GM23338 (cell line): ENCODE measurements around the gene NR2C1. TPM values are rescaled to one million over a fixed set of nuclear protein-coding genes. Genes with fewer than 3 reads are reported as not detected.

Source experiments
- ATAC-seq: fragments of 200-7000 bp; cut with Tn5 transposase; 3 replicates; pipeline ENCODE4 v1.9.1; 2020
- DNase-seq: peaks from one replicate; pipeline ENCODE4 v3.0.0-alpha.2; 2015; ENCODE audit warnings: low spot score
- H2AFZ ChIP-seq: fragments of 200-600 bp; sonication (generic); 2 replicates; pipeline ENCODE4 v1.8.0; 2016; ENCODE audit warnings: antibody characterized with exemption, mild to moderate bottlenecking, moderate library complexity
- H3F3A ChIP-seq: fragments of 200-600 bp; sonication (generic); replicated peaks from 2 replicates; pipeline ENCODE4 v1.8.0; 2017; ENCODE audit warnings: antibody characterized with exemption, mixed run types, low read depth
- H3K27ac ChIP-seq: fragments of 200-600 bp; sonication (generic); 2 replicates; pipeline ENCODE4 v1.6.1; 2016; ENCODE audit warnings: low read depth
- H3K27me3 ChIP-seq: fragments of 200-600 bp; sonication (generic); 2 replicates; pipeline ENCODE4 v1.8.0; 2016; ENCODE audit warnings: mild to moderate bottlenecking, mixed run types, moderate library complexity; ENCODE audit not compliant: insufficient read depth
- H3K36me3 ChIP-seq: fragments of 200-600 bp; sonication (generic); 2 replicates; pipeline ENCODE4 v1.8.0; 2016; ENCODE audit warnings: mild to moderate bottlenecking; ENCODE audit not compliant: insufficient read depth
- H3K4me1 ChIP-seq: fragments of 200-600 bp; sonication (generic); 2 replicates; pipeline ENCODE4 v1.8.0; 2016; ENCODE audit warnings: mild to moderate bottlenecking, moderate library complexity; ENCODE audit not compliant: insufficient read depth
- H3K4me2 ChIP-seq: fragments of 200-600 bp; sonication (generic); 2 replicates; pipeline ENCODE4 v1.7.1; 2017; ENCODE audit warnings: mixed run types
- H3K4me3 ChIP-seq: fragments of 200-600 bp; sonication (generic); 2 replicates; pipeline ENCODE4 v1.6.1; 2016; ENCODE audit warnings: mixed run types
- H3K79me2 ChIP-seq: fragments of 200-600 bp; sonication (generic); replicated peaks from 2 replicates; pipeline ENCODE4 v1.8.0; 2017; ENCODE audit warnings: mild to moderate bottlenecking; ENCODE audit not compliant: insufficient read depth
- H3K9me2 ChIP-seq: fragments of 200-600 bp; sonication (generic); 2 replicates; pipeline ENCODE4 v1.8.0; 2017; ENCODE audit not compliant: insufficient read depth
- H4K20me1 ChIP-seq: fragments of 200-600 bp; sonication (generic); replicated peaks from 2 replicates; pipeline ENCODE4 v1.8.0; 2017; ENCODE audit warnings: mild to moderate bottlenecking; ENCODE audit not compliant: insufficient read depth
- H3K27ac Mint-ChIP-seq: 2 replicates; pipeline ENCODE4 v1.8.0; 2020; ENCODE audit warnings: inconsistent platforms, mild to moderate bottlenecking, moderate library complexity, mixed read lengths
- H3K27me3 Mint-ChIP-seq: 3 replicates; pipeline ENCODE4 v1.8.0; 2022; ENCODE audit warnings: low read depth, mild to moderate bottlenecking, moderate library complexity, mixed read lengths, inconsistent platforms; ENCODE audit not compliant: insufficient read depth, poor library complexity
- H3K36me3 Mint-ChIP-seq: 3 replicates; pipeline ENCODE4 v1.8.0; 2021; ENCODE audit warnings: low read depth, mild to moderate bottlenecking, inconsistent platforms, moderate library complexity, mixed read lengths
- H3K4me1 Mint-ChIP-seq: 3 replicates; pipeline ENCODE4 v1.8.0; 2020; ENCODE audit warnings: mild to moderate bottlenecking, inconsistent platforms, mixed read lengths
- H3K4me3 Mint-ChIP-seq: 3 replicates; pipeline ENCODE4 v1.8.0; 2021; ENCODE audit warnings: moderate library complexity, mild to moderate bottlenecking, inconsistent platforms, mixed read lengths
- H3K9me3 Mint-ChIP-seq: 3 replicates; pipeline ENCODE4 v1.8.0; 2020; ENCODE audit warnings: moderate library complexity, mild to moderate bottlenecking, inconsistent platforms, mixed read lengths
- CREB1 ChIP-seq: fragments of 250-450 bp; sonication (Bioruptor Pico); IDR thresholded peaks from 2 replicates; pipeline ENCODE4 v1.5.0; 2020; ENCODE audit warnings: low read depth, mild to moderate bottlenecking, moderate library complexity
- CTCF ChIP-seq, 2 experiments: fragments of 200-600 bp in 1 of 2; sonication (generic) in 1 of 2; conservative IDR thresholded peaks; 2 replicates each; pipeline versions ENCODE4 v1.5.1 to v1.6.1; 2016 to 2017; ENCODE audit warnings: antibody characterized with exemption in 2 of 2, low read depth in 2 of 2, mild to moderate bottlenecking in 2 of 2, moderate library complexity in 1 of 2
- ETS1 ChIP-seq: IDR thresholded peaks from 2 replicates; pipeline ENCODE4 v1.6.1; 2016; ENCODE audit warnings: antibody characterized with exemption
- EZH2 ChIP-seq: fragments of 200-600 bp; sonication (generic); IDR thresholded peaks from one replicate; pipeline ENCODE4 v1.8.0; 2017; ENCODE audit warnings: antibody characterized with exemption, mild to moderate bottlenecking, low read depth; ENCODE audit not compliant: unreplicated experiment
- EZH2phosphoT487 ChIP-seq: fragments of 200-600 bp; sonication (generic); IDR thresholded peaks from one replicate; pipeline ENCODE4 v1.8.1; 2018; ENCODE audit warnings: antibody characterized with exemption; ENCODE audit not compliant: unreplicated experiment
- JUNB ChIP-seq: IDR thresholded peaks from one replicate; pipeline ENCODE4 v1.6.1; 2016; ENCODE audit warnings: antibody characterized with exemption; ENCODE audit not compliant: unreplicated experiment
- NANOG ChIP-seq: IDR thresholded peaks from 2 replicates; pipeline ENCODE4 v1.6.1; 2016; ENCODE audit warnings: antibody characterized with exemption, borderline replicate concordance
- REST ChIP-seq: IDR thresholded peaks from one replicate; pipeline ENCODE4 v1.6.1; 2018; ENCODE audit warnings: antibody characterized with exemption; ENCODE audit not compliant: unreplicated experiment
- STAT1 ChIP-seq: IDR thresholded peaks from one replicate; pipeline ENCODE4 v1.6.1; 2016; ENCODE audit warnings: antibody characterized with exemption; ENCODE audit not compliant: unreplicated experiment
- ZNF114 ChIP-seq: fragments of 250-450 bp; sonication (Bioruptor Pico); IDR thresholded peaks from 2 replicates; pipeline ENCODE4 v1.5.0; 2020; ENCODE audit warnings: mild to moderate bottlenecking, moderate library complexity
- ZNF331 ChIP-seq: fragments of 250-450 bp; sonication (Bioruptor Pico); IDR thresholded peaks from 2 replicates; pipeline ENCODE4 v1.5.0; 2020; ENCODE audit warnings: low read depth, mild to moderate bottlenecking, moderate library complexity
- ZNF462 ChIP-seq: fragments of 250-450 bp; sonication (Bioruptor Pico); IDR thresholded peaks from 2 replicates; pipeline ENCODE4 v1.5.0; 2020; ENCODE audit warnings: mild to moderate bottlenecking, moderate library complexity
- polyA plus RNA-seq: library from polyadenylated mRNA; unstranded; fragments of >200 nt; fragmentation: Nextera tagmentation; extraction: Ambion mirVana; gene quantifications from 2 replicates; pipeline ENCODE4 v1.2.1, GENCODE V29; 2016
- total RNA-seq: library from RNA; depleted of rRNA; stranded (reverse); fragments of >200 nt; shearing (Covaris generic); gene quantifications from 2 replicates; pipeline ENCODE4 v1.2.3, GENCODE V29; 2014

NR2C1 gene
- total and polyA plus RNA-seq, 2 experiments from 2014 or later: 41.1 to 45.3 TPM

- TF ChIP-seq NANOG (no peak), ZNF331 (CRISPR knock-in tag) (no peak), EZH2phosphoT487 (no peak), ETS1 (no peak), EZH2 (no peak), ZNF114 (no peak), STAT1 (no peak), JUNB (no peak)
Observed at GRCh38 chr12:95074766-95075165, 1.3 kb upstream of the NR2C1 start (continued).

- H3K9me2 ChIP-seq: no peaks in the 10 kb centered on the region
- peaks cover 39% of the 10 kb centered on the region for H3K79me2 ChIP-seq
- no peaks in the 10 kb centered on the region for H3F3A ChIP-seq
- no peak for DNase-seq
- H2AFZ ChIP-seq: peak overlapping the region; percentile 2; the same call in 1 of the 2 replicates
- peak overlapping the region; percentile 98; the same call in 1 of the 2 replicates for H3K4me3 ChIP-seq
- H3K4me2 ChIP-seq: no peak overlapping the region
- H3K9me3 Mint-ChIP-seq: no peaks in the 10 kb centered on the region
- no peaks in the 10 kb centered on the region for H3K27me3 ChIP-seq
- H3K36me3 ChIP-seq: no peaks in the 10 kb centered on the region
- H3K4me1 ChIP-seq: no peaks in the 10 kb centered on the region
- H3K27me3 Mint-ChIP-seq: peaks cover 4% of the 10 kb centered on the region
- H3K27ac ChIP-seq: no peak overlapping the region
- peaks cover 2% of the 10 kb centered on the region; the same call in 2 of the 3 replicates for H3K4me1 Mint-ChIP-seq
- H3K36me3 Mint-ChIP-seq: no peaks in the 10 kb centered on the region; the same call in 2 of the 3 replicates
- H4K20me1 ChIP-seq: peaks cover 13% of the 10 kb centered on the region
- no peak for ATAC-seq
- peak overlapping the region; percentile 87 for H3K27ac Mint-ChIP-seq
- H3K4me3 Mint-ChIP-seq: peak overlapping the region; percentile 90
- no peak for TF ChIP-seq EZH2phosphoT487
- peak; percentile 80 to 86 for TF ChIP-seq CTCF (conservative IDR thresholded peaks at IDR 0.05; ENCODE audit: low read depth in 2 of 2)
- TF ChIP-seq REST: no peak
- TF ChIP-seq CREB1 (CRISPR knock-in tag): no peak
- TF ChIP-seq ZNF462 (CRISPR knock-in tag): no peak
Observed at GRCh38 chr12:95073698-95074520, 491 bp upstream of the NR2C1 start.
